OCI-LY3 (cell line): ENCODE data around the gene LANCL3.

ENCODE experiments used
- CTCF ChIP-seq: fragments of 200-600, 300-600 bp; sonication (generic); IDR thresholded peaks from 2 replicates; pipeline ENCODE4 v1.5.1; 2014; ENCODE audit warnings: antibody characterized with exemption, low read length, low read depth
- EZH2phosphoT487 ChIP-seq: fragments of 200-600 bp; shearing (Covaris generic); IDR thresholded peaks from 2 replicates; pipeline ENCODE4 v1.6.1; 2018; ENCODE audit warnings: antibody characterized with exemption, mixed run types, low read depth

GRCh38 chrX:37722595-37722994 is 151.1 kb downstream of the LANCL3 start:
- TF ChIP-seq CTCF (no peak), EZH2phosphoT487 (no peak)
